GM21786 (cell line): ENCODE data around the gene FBXO21.

Experiments used
- ATAC-seq: cut with Tn5 transposase; IDR thresholded peaks from one replicate; pipeline ENCODE4 v1.9.1; 2021; ENCODE audit not compliant: unreplicated experiment

FBXO21 gene

GRCh38 chr12:117166107-117166506, 24.2 kb downstream of the FBXO21 start:
- ATAC-seq, result no peak

- no peak for ATAC-seq
These were observed 24.9 kb downstream of the FBXO21 start for GRCh38 chr12:117165342-117165741.

- no peak for ATAC-seq
These were observed 27.6 kb downstream of the FBXO21 start for GRCh38 chr12:117162633-117163032.

GRCh38 chr12:117162167-117162539, 28.1 kb downstream of the FBXO21 start:
- ATAC-seq, result no peak

- no peak for ATAC-seq
These were observed 28.7 kb downstream of the FBXO21 start for GRCh38 chr12:117161460-117162166.

- no peak for ATAC-seq
These were observed 30.6 kb downstream of the FBXO21 start for GRCh38 chr12:117159674-117160073.

- ATAC-seq, result no peak
These were observed 31.2 kb downstream of the FBXO21 start for GRCh38 chr12:117158911-117159553.

GRCh38 chr12:117158096-117158495, 32.2 kb downstream of the FBXO21 start:
- no peak for ATAC-seq

GRCh38 chr12:117155278-117156060, 34.8 kb downstream of the FBXO21 start:
- ATAC-seq, result peak; percentile 80

- no peak for ATAC-seq
These were observed 37.2 kb downstream of the FBXO21 start for GRCh38 chr12:117152793-117153775.

GRCh38 chr12:117151403-117152031, 38.8 kb downstream of the FBXO21 start:
- ATAC-seq, result no peak

GRCh38 chr12:117149431-117149830, 40.8 kb downstream of the FBXO21 start:
- ATAC-seq, result no peak

- ATAC-seq, result no peak
These were observed 41.6 kb downstream of the FBXO21 start for GRCh38 chr12:117148642-117149041.

- no peak for ATAC-seq
These were observed 42.6 kb downstream of the FBXO21 start for GRCh38 chr12:117147639-117148038.

- ATAC-seq, result no peak
These were observed 44.6 kb downstream of the FBXO21 start for GRCh38 chr12:117145597-117146154.

GRCh38 chr12:117144599-117144998, 45.7 kb downstream of the FBXO21 start:
- no peak for ATAC-seq

- ATAC-seq, result no peak
These were observed 47.2 kb downstream of the FBXO21 start for GRCh38 chr12:117143008-117143532.

GRCh38 chr12:117142094-117142493, 48.2 kb downstream of the FBXO21 start:
- no peak for ATAC-seq

GRCh38 chr12:117141097-117141898, 49.0 kb downstream of the FBXO21 start:
- ATAC-seq, result no peak
